ENCODE results near the gene CTNND2. TPM values are rescaled to one million over a fixed set of nuclear protein-coding genes. Genes with fewer than 3 reads are reported as not detected.

CTNND2 gene
- total RNA-seq, 1 donor = 1.9 TPM

GRCh38 chr5:11922394-11922793 is 18.1 kb upstream of the CTNND2 start:
- DNase-seq (ENCODE audit: low read depth) = no peak
- TF ChIP-seq CTCF (IDR thresholded peaks at IDR 0.05; ENCODE audit: insufficient read depth, low read length) = no peak
- no peak overlapping the region for H3K4me3 ChIP-seq (ENCODE audit: low read depth, low read length)

GRCh38 chr5:11918463-11919045 is 14.3 kb upstream of the CTNND2 start:
- no peak overlapping the region for H3K4me3 ChIP-seq (ENCODE audit: low read depth, low read length)
- DNase-seq (ENCODE audit: low read depth) = no peak
- no peak for TF ChIP-seq CTCF (IDR thresholded peaks at IDR 0.05; ENCODE audit: insufficient read depth, low read length)

- no peak for TF ChIP-seq CTCF (IDR thresholded peaks at IDR 0.05; ENCODE audit: insufficient read depth, low read length)
- no peak overlapping the region for H3K4me3 ChIP-seq (ENCODE audit: low read depth, low read length)
- no peak for DNase-seq (ENCODE audit: low read depth)
Observed at GRCh38 chr5:11909471-11909870, 5.2 kb upstream of the CTNND2 start.

- no peak for TF ChIP-seq CTCF (IDR thresholded peaks at IDR 0.05; ENCODE audit: insufficient read depth, low read length)
- no peak for DNase-seq (ENCODE audit: low read depth)
- no peak overlapping the region for H3K4me3 ChIP-seq (ENCODE audit: low read depth, low read length)
Observed at GRCh38 chr5:11906497-11906896, 2.3 kb upstream of the CTNND2 start.

GRCh38 chr5:11905206-11905605 is 960 bp upstream of the CTNND2 start:
- H3K4me3 ChIP-seq (ENCODE audit: low read depth, low read length) = no peak overlapping the region
- no peak for TF ChIP-seq CTCF (IDR thresholded peaks at IDR 0.05; ENCODE audit: insufficient read depth, low read length)
- no peak for DNase-seq (ENCODE audit: low read depth)

GRCh38 chr5:11903614-11904264 is 507 bp downstream of the CTNND2 start:
- no peak for DNase-seq (ENCODE audit: low read depth)
- H3K4me3 ChIP-seq (ENCODE audit: low read depth, low read length) = no peak overlapping the region

More at GRCh38 chr5:11903614-11904264, 507 bp downstream of the CTNND2 start:
- no peak for TF ChIP-seq CTCF (IDR thresholded peaks at IDR 0.05; ENCODE audit: insufficient read depth, low read length)
